ENCODE results near the gene HOXD4.

GRCh38 chr2:176138923-176139660 is 12.3 kb upstream of the HOXD4 start:
- no peak for TF ChIP-seq RELA (CRISPR knock-in tag; IDR thresholded peaks at IDR 0.05; ENCODE audit: borderline replicate concordance)
- no peak for TF ChIP-seq CTCF (IDR thresholded peaks at IDR 0.05)
- TF ChIP-seq ZBTB43 (CRISPR knock-in tag; IDR thresholded peaks at IDR 0.05) = no peak
- no peak for TF ChIP-seq ELF4 (CRISPR knock-in tag; IDR thresholded peaks at IDR 0.05; ENCODE audit: low read depth)
- TF ChIP-seq IRF1 (CRISPR knock-in tag; IDR thresholded peaks at IDR 0.05) = no peak
- no peak for TF ChIP-seq JUN (CRISPR knock-in tag; IDR thresholded peaks at IDR 0.05)
